Mesendoderm (in vitro differentiated cells): ENCODE results near the gene CD83.

ENCODE experiments used
- DNase-seq: peaks from one replicate; pipeline ENCODE4 v3.0.0; 2013
- H2AK5ac ChIP-seq: 2 replicates; pipeline ENCODE4 v1.6.1; 2013; ENCODE audit warnings: low read length, inconsistent platforms
- H2BK120ac ChIP-seq: 2 replicates; pipeline ENCODE4 v1.6.1; 2013; ENCODE audit warnings: low read depth, mild to moderate bottlenecking, low read length, moderate library complexity, mixed read lengths
- H2BK15ac ChIP-seq: replicated peaks from 2 replicates; pipeline ENCODE4 v1.6.1; 2013; ENCODE audit warnings: low read depth, mild to moderate bottlenecking, moderate library complexity
- H2BK5ac ChIP-seq: 2 replicates; pipeline ENCODE4 v1.6.1; 2013; ENCODE audit warnings: low read length, inconsistent platforms
- H3K18ac ChIP-seq: 2 replicates; pipeline ENCODE4 v1.6.1; 2013; ENCODE audit warnings: mild to moderate bottlenecking, low read length, mixed read lengths
- H3K23ac ChIP-seq: one replicate; pipeline ENCODE4 v1.6.1; 2013; ENCODE audit warnings: low read length
- H3K27ac ChIP-seq: 2 replicates; pipeline ENCODE4 v1.5.1; 2013; ENCODE audit warnings: low read depth, mild to moderate bottlenecking, inconsistent platforms, low read length, moderate library complexity
- H3K27me3 ChIP-seq: 2 replicates; pipeline ENCODE4 v1.6.1; 2013; ENCODE audit warnings: low read length, control low read depth, mild to moderate bottlenecking, inconsistent platforms; ENCODE audit not compliant: insufficient read depth, poor library complexity
- H3K36me3 ChIP-seq: 2 replicates; pipeline ENCODE4 v1.6.1; 2013; ENCODE audit warnings: low read length, inconsistent platforms; ENCODE audit not compliant: control insufficient read depth, insufficient read depth
- H3K4ac ChIP-seq: one replicate; pipeline ENCODE4 v1.6.1; 2013; ENCODE audit warnings: low read depth, mild to moderate bottlenecking, low read length, moderate library complexity
- H3K4me1 ChIP-seq: 2 replicates; pipeline ENCODE4 v1.6.1; 2013; ENCODE audit warnings: low read depth, low read length, inconsistent platforms; ENCODE audit not compliant: control insufficient read depth
- H3K4me2 ChIP-seq: 2 replicates; pipeline ENCODE4 v1.6.1; 2013; ENCODE audit warnings: low read length
- H3K4me3 ChIP-seq: 2 replicates; pipeline ENCODE4 v1.5.1; 2013; ENCODE audit warnings: mild to moderate bottlenecking, low read length
- H3K56ac ChIP-seq: one replicate; pipeline ENCODE4 v1.6.1; 2013; ENCODE audit warnings: low read length
- H3K79me1 ChIP-seq: 2 replicates; pipeline ENCODE4 v1.6.1; 2013; ENCODE audit warnings: low read length, inconsistent platforms
- H3K79me2 ChIP-seq: 2 replicates; pipeline ENCODE4 v1.6.1; 2013; ENCODE audit warnings: mild to moderate bottlenecking, low read length; ENCODE audit not compliant: control insufficient read depth, insufficient read depth
- H3K9ac ChIP-seq: 2 replicates; pipeline ENCODE4 v1.6.1; 2013; ENCODE audit warnings: low read length, inconsistent platforms
- H4K5ac ChIP-seq: one replicate; pipeline ENCODE4 v1.6.1; 2013; ENCODE audit warnings: low read length
- H4K8ac ChIP-seq: one replicate; pipeline ENCODE4 v1.6.1; 2013; ENCODE audit warnings: low read depth, mild to moderate bottlenecking, control low read depth, low read length, moderate library complexity
- WGBS: extraction: QIAGEN DNeasy Blood & Tissue Kit; methylation state at CpG from one replicate; pipeline ENCODE4 v1.1.7; 2013; ENCODE audit warnings: low lambda C conversion rate, missing lambda C conversion rate; ENCODE audit not compliant: insufficient coverage; ENCODE audit errors: extremely low coverage; 5-methylcytosine and 5-hydroxymethylcytosine counted together

Gene CD83

DNA sequence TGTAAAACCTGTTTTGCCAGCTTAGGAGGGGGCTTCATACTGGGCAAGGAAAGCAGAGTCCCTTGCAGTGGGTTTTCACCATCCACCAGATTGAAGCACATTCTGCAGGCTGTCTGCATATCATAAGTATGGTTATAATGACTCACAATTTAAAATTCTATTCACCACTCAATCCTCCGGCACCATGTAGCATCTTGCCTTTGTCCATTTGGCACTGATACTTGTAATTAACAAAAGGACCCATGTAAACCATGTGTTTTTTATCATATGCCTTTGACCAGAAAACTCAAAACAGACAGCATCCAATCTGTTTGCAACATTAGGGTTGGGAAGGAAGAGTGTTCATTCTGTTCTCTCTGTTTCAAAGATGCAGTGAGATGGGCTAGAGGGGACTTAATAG lies 3.0 kb downstream of the CD83 start:
- no peak overlapping the region for H2AK5ac ChIP-seq
- H3K27ac ChIP-seq: no peak overlapping the region
- no peak overlapping the region for H2BK5ac ChIP-seq
- H3K79me1 ChIP-seq: no peaks in the 10 kb centered on the region
- H2BK15ac ChIP-seq: no peak overlapping the region
- H3K27me3 ChIP-seq: no peaks in the 10 kb centered on the region
- no peak overlapping the region for H3K4me3 ChIP-seq
- H3K36me3 ChIP-seq: no peaks in the 10 kb centered on the region
- DNase-seq: no peak
- no peak overlapping the region for H3K4ac ChIP-seq
- no peak overlapping the region for H3K18ac ChIP-seq
- H3K9ac ChIP-seq: no peak overlapping the region
- WGBS: no CpG with 5 or more reads among the region's 1 CpG
- no peak overlapping the region for H2BK120ac ChIP-seq
- H3K4me1 ChIP-seq: no peaks in the 10 kb centered on the region
- no peak overlapping the region for H3K56ac ChIP-seq
- H4K8ac ChIP-seq: no peak overlapping the region
- H3K23ac ChIP-seq: no peak overlapping the region
- H3K79me2 ChIP-seq: no peaks in the 10 kb centered on the region
- H3K4me2 ChIP-seq: no peak overlapping the region
- no peak overlapping the region for H4K5ac ChIP-seq

DNA sequence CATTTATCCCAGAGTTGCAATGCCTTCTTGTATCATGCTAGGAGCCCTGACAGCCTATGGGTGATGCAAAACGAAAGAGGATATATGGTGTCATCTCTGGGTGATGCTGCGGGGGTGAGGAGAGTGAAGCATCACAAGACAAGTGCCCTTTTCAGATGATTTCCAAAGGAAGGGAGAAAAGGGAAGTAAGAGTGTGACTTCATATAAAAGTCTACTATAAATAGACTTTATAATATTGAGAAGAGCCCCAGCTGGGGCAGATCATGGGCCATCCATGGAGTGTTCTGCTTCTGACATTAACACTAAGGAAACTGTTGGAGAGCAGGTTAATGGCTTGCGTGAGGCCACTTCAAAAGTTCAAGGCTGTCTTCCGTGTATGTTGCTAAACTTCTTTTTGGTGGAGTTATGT lies 4.4 kb downstream of the CD83 start:
- Histone ChIP-seq H3K23ac (no peak overlapping the region), H2BK15ac (no peak overlapping the region), H4K5ac (no peak overlapping the region), H3K56ac (no peak overlapping the region), H2BK120ac (no peak overlapping the region), H3K36me3 (no peaks in the 10 kb centered on the region), H3K27ac (no peak overlapping the region), H3K79me1 (no peaks in the 10 kb centered on the region), H3K4me1 (no peaks in the 10 kb centered on the region), H3K27me3 (no peaks in the 10 kb centered on the region), H2BK5ac (no peak overlapping the region), H3K9ac (no peak overlapping the region), H3K4me3 (no peak overlapping the region), H3K4ac (no peak overlapping the region), H2AK5ac (no peak overlapping the region), H3K79me2 (no peaks in the 10 kb centered on the region), H3K4me2 (no peak overlapping the region), H3K18ac (no peak overlapping the region), H4K8ac (no peak overlapping the region)
- DNase-seq: no peak
- WGBS: no CpG with 5 or more reads among the region's 4 CpGs

DNA sequence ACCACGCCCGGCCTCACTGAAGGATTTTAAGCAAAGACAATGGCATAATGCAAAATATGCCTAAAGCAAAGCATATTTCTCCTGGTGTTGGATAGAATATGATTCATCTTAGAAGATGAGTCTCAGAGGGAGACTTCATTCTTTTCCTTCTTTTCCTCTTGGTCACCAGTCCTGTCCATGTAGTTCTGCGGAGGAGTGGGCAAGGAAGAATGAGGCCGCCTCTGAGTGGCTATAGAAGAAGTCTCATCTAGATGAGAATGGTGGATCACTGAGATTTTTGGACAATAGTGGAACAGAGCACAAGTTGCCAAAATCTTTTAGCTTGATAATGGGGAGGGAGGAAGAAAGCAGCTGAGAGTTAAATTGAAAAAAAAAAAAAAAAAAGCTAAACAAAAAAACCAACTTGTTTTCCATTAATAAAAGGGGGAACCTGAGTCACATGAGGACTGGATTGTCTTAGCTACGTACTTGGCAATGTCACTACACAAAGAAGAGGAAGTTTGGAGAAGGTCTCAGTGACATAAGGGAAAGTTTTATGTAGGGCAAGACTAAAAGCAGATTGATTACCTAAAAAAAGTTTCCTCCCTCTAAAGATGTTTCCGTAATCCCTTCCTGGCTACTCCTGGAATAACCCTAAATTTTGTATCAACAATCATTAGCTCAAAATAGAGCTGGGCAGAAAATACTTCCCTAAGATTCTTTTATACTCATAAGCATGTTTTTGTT lies 6.0 kb downstream of the CD83 start:
- Histone ChIP-seq H3K9ac (no peak overlapping the region), H3K23ac (no peak overlapping the region), H3K4me1 (no peaks in the 10 kb centered on the region), H2BK15ac (no peak overlapping the region), H4K5ac (no peak overlapping the region), H4K8ac (no peak overlapping the region), H2BK120ac (no peak overlapping the region), H3K4me2 (no peak overlapping the region), H3K36me3 (no peaks in the 10 kb centered on the region), H3K18ac (no peak overlapping the region), H3K79me2 (no peaks in the 10 kb centered on the region), H2AK5ac (no peak overlapping the region), H3K79me1 (no peaks in the 10 kb centered on the region), H3K27ac (no peak overlapping the region), H2BK5ac (no peak overlapping the region), H3K4me3 (no peak overlapping the region), H3K56ac (no peak overlapping the region), H3K4ac (no peak overlapping the region), H3K27me3 (no peaks in the 10 kb centered on the region)
- no peak for DNase-seq
- WGBS: no CpG with 5 or more reads among the region's 6 CpGs

DNA sequence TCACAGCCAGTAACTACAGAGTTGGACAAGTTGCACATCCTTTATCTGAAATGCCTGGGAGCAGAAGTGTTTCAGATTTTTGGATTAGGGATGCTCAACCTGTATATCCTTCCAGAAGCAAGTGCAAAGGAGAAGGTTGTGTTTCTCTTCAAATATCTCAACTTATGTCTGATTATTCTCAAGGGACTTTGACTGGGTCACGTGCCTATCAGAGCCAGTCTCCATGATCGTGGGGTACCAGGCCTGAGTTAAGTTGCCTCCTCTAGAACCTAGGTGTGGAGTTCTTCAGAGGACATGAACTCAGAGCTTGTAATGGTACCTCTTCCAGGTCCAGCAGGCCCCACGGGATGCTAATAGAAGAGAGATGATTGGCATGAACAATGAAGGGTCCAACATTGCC lies 7.8 kb downstream of the CD83 start:
- Histone ChIP-seq H3K56ac (no peak overlapping the region), H3K27ac (no peak overlapping the region), H3K36me3 (no peaks in the 10 kb centered on the region), H3K79me2 (no peaks in the 10 kb centered on the region), H4K5ac (no peak overlapping the region), H2BK15ac (no peak overlapping the region), H3K79me1 (no peaks in the 10 kb centered on the region), H3K9ac (no peak overlapping the region), H2BK5ac (no peak overlapping the region), H4K8ac (no peak overlapping the region), H3K23ac (no peak overlapping the region), H3K4me3 (no peak overlapping the region), H2AK5ac (no peak overlapping the region), H3K18ac (no peak overlapping the region), H3K4me2 (no peak overlapping the region), H3K4me1 (no peaks in the 10 kb centered on the region), H3K27me3 (no peaks in the 10 kb centered on the region), H2BK120ac (no peak overlapping the region), H3K4ac (no peak overlapping the region)
- WGBS: no CpG with 5 or more reads among the region's 3 CpGs
- no peak for DNase-seq

DNA sequence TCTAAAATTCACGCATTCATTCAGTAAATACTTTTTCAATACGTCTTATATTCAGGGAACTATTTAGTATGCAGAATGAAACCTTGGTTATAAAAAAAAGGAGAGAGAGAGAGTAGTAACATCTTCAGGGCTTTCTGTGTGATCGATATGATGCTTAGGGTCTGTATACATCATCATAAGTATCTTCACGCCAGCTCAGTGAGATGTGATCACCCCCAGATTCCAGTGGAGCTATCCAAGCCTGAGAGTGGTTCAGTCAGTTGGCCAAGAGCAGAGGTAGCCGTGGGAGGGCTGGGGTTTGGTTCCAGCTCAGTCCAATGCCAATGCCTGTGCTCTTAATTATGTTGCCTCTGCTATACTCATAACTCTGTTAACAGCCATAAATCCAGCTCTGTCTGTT lies 8.6 kb downstream of the CD83 start:
- Histone ChIP-seq H3K18ac (no peak overlapping the region), H3K4ac (no peak overlapping the region), H3K4me3 (no peak overlapping the region), H3K27ac (no peak overlapping the region), H3K4me1 (no peaks in the 10 kb centered on the region), H4K5ac (no peak overlapping the region), H4K8ac (no peak overlapping the region), H2AK5ac (no peak overlapping the region), H3K79me1 (no peaks in the 10 kb centered on the region), H3K4me2 (no peak overlapping the region), H2BK120ac (no peak overlapping the region), H2BK15ac (no peak overlapping the region), H3K36me3 (no peaks in the 10 kb centered on the region), H3K27me3 (no peaks in the 10 kb centered on the region), H3K23ac (no peak overlapping the region), H3K79me2 (no peaks in the 10 kb centered on the region), H3K56ac (no peak overlapping the region), H2BK5ac (no peak overlapping the region), H3K9ac (no peak overlapping the region)
- no CpG with 5 or more reads among the region's 5 CpGs for whole genome bisulfite sequencing
- DNase-seq: no peak

DNA sequence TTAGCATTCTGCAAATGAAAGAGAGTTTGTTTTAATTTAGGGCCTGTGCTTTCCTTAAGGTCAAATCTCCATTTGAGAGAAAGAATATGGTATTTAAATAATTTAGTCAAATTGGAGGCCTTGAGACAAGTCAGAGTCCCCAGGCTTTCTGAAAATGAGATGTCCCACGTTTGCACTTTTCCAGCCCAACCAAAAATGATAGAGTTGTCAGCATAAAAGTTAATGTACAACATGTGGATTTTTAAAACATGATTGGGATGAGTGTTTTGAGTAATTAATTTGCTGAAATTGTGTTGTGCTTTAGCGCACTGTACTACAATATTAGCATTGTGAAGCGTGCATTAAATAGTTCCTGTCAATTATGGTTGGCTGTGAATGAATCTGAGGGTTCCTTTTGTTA lies 10.0 kb downstream of the CD83 start:
- no peaks in the 10 kb centered on the region for H3K79me1 ChIP-seq
- no CpG with 5 or more reads among the region's 3 CpGs for WGBS

More for the DNA sequence above, 10.0 kb downstream of the CD83 start:
- Histone ChIP-seq H3K4me3 (no peak overlapping the region), H4K8ac (no peak overlapping the region), H2BK120ac (no peak overlapping the region), H3K56ac (no peak overlapping the region), H3K4ac (no peak overlapping the region), H3K9ac (no peak overlapping the region), H2BK5ac (no peak overlapping the region), H3K23ac (no peak overlapping the region), H3K18ac (no peak overlapping the region), H3K27me3 (no peaks in the 10 kb centered on the region), H3K4me1 (no peaks in the 10 kb centered on the region), H2AK5ac (no peak overlapping the region), H2BK15ac (no peak overlapping the region), H4K5ac (no peak overlapping the region), H3K79me2 (no peaks in the 10 kb centered on the region), H3K27ac (no peak overlapping the region), H3K36me3 (no peaks in the 10 kb centered on the region), H3K4me2 (no peak overlapping the region)
- DNase-seq: no peak
